WERI-Rb-1 (cell line): ENCODE data around the gene SORCS2.

Source experiments
- DNase-seq: peaks from one replicate; pipeline ENCODE4 v3.0.0-alpha.2; 2020
- H3K27ac ChIP-seq: fragments of 250-450 bp; sonication (Bioruptor Pico); 2 replicates; pipeline ENCODE4 v1.5.1; 2020; ENCODE audit warnings: mild to moderate bottlenecking, moderate library complexity
- H3K27me3 ChIP-seq: fragments of 250-450 bp; sonication (Bioruptor Pico); 2 replicates; pipeline ENCODE4 v1.5.1; 2021; ENCODE audit warnings: mild to moderate bottlenecking, low read depth, moderate library complexity; ENCODE audit not compliant: insufficient read depth, severe bottlenecking
- H3K36me3 ChIP-seq: fragments of 250-450 bp; sonication (Bioruptor Pico); 2 replicates; pipeline ENCODE4 v1.5.1; 2020; ENCODE audit warnings: mild to moderate bottlenecking, moderate library complexity
- H3K4me3 ChIP-seq: 2 replicates; pipeline ENCODE4 v1.5.1; 2011; ENCODE audit warnings: low read depth, mild to moderate bottlenecking, control low read depth, low read length
- H3K9me3 ChIP-seq: fragments of 250-450 bp; sonication (Bioruptor Pico); 2 replicates; pipeline ENCODE4 v1.5.1; 2021; ENCODE audit warnings: mild to moderate bottlenecking, moderate library complexity; ENCODE audit not compliant: severe bottlenecking
- CTCF ChIP-seq: IDR thresholded peaks from 2 replicates; pipeline ENCODE4 v1.5.1; 2011; ENCODE audit warnings: low read depth, mild to moderate bottlenecking, control low read depth, inconsistent platforms, low read length

The SORCS2 gene

GRCh38 chr4:7278981-7279380 is 86.6 kb downstream of the SORCS2 start:
- no peak for DNase-seq
- no peak for TF ChIP-seq CTCF
- Histone ChIP-seq H3K27ac (no peak overlapping the region), H3K9me3 (no peaks in the 10 kb centered on the region), H3K4me3 (no peak overlapping the region), H3K36me3 (peaks cover 13% of the 10 kb centered on the region), H3K27me3 (no peaks in the 10 kb centered on the region)

GRCh38 chr4:7279902-7280301 is 87.6 kb downstream of the SORCS2 start:
- H3K27ac ChIP-seq: peak overlapping the region; percentile 87
- no peak for DNase-seq
- H3K36me3 ChIP-seq: peaks cover 20% of the 10 kb centered on the region
- H3K4me3 ChIP-seq: no peak overlapping the region
- no peaks in the 10 kb centered on the region for H3K27me3 ChIP-seq
- H3K9me3 ChIP-seq: no peaks in the 10 kb centered on the region
- TF ChIP-seq CTCF: no peak

- H3K27ac ChIP-seq: peak overlapping the region; percentile 87
- H3K9me3 ChIP-seq: no peaks in the 10 kb centered on the region
- no peak for TF ChIP-seq CTCF
- no peak overlapping the region for H3K4me3 ChIP-seq
- peaks cover 25% of the 10 kb centered on the region for H3K36me3 ChIP-seq
- H3K27me3 ChIP-seq: no peaks in the 10 kb centered on the region
- no peak for DNase-seq
These were observed 88.8 kb downstream of the SORCS2 start for GRCh38 chr4:7280926-7281690.

GRCh38 chr4:7281691-7282665 is 89.6 kb downstream of the SORCS2 start:
- Histone ChIP-seq H3K27me3 (no peaks in the 10 kb centered on the region), H3K9me3 (no peaks in the 10 kb centered on the region), H3K36me3 (peaks cover 25% of the 10 kb centered on the region), H3K27ac (peak overlapping the region; percentile 87), H3K4me3 (no peak overlapping the region; the same call in 1 of the 2 replicates)
- peak; percentile 77 for DNase-seq
- TF ChIP-seq CTCF: no peak

GRCh38 chr4:7282786-7283440 is 90.6 kb downstream of the SORCS2 start:
- H3K27ac ChIP-seq: peak overlapping the region; percentile 87
- TF ChIP-seq CTCF: no peak
- H3K36me3 ChIP-seq: peaks cover 25% of the 10 kb centered on the region
- H3K27me3 ChIP-seq: no peaks in the 10 kb centered on the region
- no peak for DNase-seq
- no peaks in the 10 kb centered on the region for H3K9me3 ChIP-seq
- no peak overlapping the region for H3K4me3 ChIP-seq
